ENCODE measurements around the gene GABRE.

Gene GABRE, protein sequence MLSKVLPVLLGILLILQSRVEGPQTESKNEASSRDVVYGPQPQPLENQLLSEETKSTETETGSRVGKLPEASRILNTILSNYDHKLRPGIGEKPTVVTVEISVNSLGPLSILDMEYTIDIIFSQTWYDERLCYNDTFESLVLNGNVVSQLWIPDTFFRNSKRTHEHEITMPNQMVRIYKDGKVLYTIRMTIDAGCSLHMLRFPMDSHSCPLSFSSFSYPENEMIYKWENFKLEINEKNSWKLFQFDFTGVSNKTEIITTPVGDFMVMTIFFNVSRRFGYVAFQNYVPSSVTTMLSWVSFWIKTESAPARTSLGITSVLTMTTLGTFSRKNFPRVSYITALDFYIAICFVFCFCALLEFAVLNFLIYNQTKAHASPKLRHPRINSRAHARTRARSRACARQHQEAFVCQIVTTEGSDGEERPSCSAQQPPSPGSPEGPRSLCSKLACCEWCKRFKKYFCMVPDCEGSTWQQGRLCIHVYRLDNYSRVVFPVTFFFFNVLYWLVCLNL
- total RNA-seq = 0 reads per million in 3 donors

DNA sequence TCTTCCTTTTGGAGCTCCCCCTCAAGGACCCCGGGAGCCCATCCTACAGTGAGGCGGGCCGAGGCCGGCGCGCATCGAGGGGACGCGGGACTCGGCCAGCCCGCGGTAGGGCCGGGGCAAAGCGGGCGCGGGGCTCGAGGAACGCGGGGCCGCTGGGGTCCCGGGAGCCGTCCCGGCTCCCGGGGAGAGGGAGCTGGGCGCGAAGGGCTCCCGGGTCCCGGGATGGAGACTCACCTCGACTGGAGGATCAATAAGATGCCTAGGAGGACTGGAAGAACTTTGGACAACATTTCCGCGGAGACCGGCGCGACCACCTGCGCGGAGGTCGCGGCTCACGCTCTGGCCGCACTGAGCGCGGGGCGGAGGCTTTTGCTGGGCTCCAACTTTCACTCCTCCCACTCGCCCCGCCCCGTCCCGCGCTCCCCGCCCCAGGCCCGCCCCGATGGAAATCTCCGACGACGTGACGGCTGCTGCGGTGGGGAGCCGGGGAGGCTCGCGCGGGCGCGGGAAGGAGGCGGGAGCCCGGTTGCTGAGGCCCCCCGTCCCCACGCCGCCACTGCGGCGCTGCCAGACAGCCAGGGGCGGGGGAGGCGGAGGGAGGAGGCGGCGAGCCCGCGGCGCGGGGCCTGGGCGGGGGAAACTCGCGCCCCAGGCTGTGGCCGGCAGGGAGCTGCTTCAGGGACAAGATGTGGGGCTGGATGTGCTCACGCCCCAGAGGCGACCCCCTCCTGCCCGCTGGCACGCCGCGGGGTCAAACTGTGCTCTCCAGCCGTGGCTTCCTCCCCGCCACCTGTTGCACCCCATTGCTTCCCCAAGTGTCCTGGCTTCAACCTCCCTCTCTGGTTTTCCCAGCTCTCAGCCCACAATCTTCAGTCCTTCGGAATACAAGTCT, at the start of gene GABRE:
TSS of gene GABRE (minus strand) at position 341 of the 892 bp plus-strand sequence. CDS start at position 290, 51 bp downstream.
- no peaks in the 10 kb centered on the region for H3K36me3 ChIP-seq (ENCODE audit: control insufficient read depth, insufficient read depth, low read length)
- DNase-seq = no peak
- no peak within 1 kb of the TSS for H3K4me3 ChIP-seq (ENCODE audit: insufficient read depth, low read depth, low read length, poor library complexity, severe bottlenecking)
- no peak within 1 kb of the TSS for H3K27ac ChIP-seq (ENCODE audit: insufficient read depth, low read length, poor library complexity, severe bottlenecking)
- H3K9me3 ChIP-seq (ENCODE audit: control insufficient read depth, low read length) = no peaks in the 10 kb centered on the region
- H3K4me1 ChIP-seq (ENCODE audit: control insufficient read depth, insufficient read depth, low read length, poor library complexity, severe bottlenecking) = no peaks in the 10 kb centered on the region
- H3K27me3 ChIP-seq (replicated peaks; ENCODE audit: control insufficient read depth, insufficient read depth, low read length, poor library complexity, severe bottlenecking) = peaks cover 7% of the 10 kb centered on the region

- H3K36me3 ChIP-seq (ENCODE audit: control insufficient read depth, insufficient read depth, low read length) = no peaks in the 10 kb centered on the region
- no peaks in the 10 kb centered on the region for H3K4me1 ChIP-seq (ENCODE audit: control insufficient read depth, insufficient read depth, low read length, poor library complexity, severe bottlenecking)
- no peak overlapping the region for H3K27ac ChIP-seq (ENCODE audit: insufficient read depth, low read length, poor library complexity, severe bottlenecking)
- no peaks in the 10 kb centered on the region for H3K9me3 ChIP-seq (ENCODE audit: control insufficient read depth, low read length)
- H3K4me3 ChIP-seq (ENCODE audit: insufficient read depth, low read depth, low read length, poor library complexity, severe bottlenecking) = no peak overlapping the region
- no peaks in the 10 kb centered on the region for H3K27me3 ChIP-seq (replicated peaks; ENCODE audit: control insufficient read depth, insufficient read depth, low read length, poor library complexity, severe bottlenecking)
- DNase-seq = no peak
Observed at GRCh38 chrX:152020888-152021287, 46.4 kb upstream of the GABRE start.

- H3K27ac ChIP-seq (ENCODE audit: insufficient read depth, low read length, poor library complexity, severe bottlenecking) = no peak overlapping the region
- no peaks in the 10 kb centered on the region for H3K4me1 ChIP-seq (ENCODE audit: control insufficient read depth, insufficient read depth, low read length, poor library complexity, severe bottlenecking)
- H3K36me3 ChIP-seq (ENCODE audit: control insufficient read depth, insufficient read depth, low read length) = no peaks in the 10 kb centered on the region
- no peaks in the 10 kb centered on the region for H3K9me3 ChIP-seq (ENCODE audit: control insufficient read depth, low read length)
- H3K4me3 ChIP-seq (ENCODE audit: insufficient read depth, low read depth, low read length, poor library complexity, severe bottlenecking) = no peak overlapping the region
- no peaks in the 10 kb centered on the region for H3K27me3 ChIP-seq (replicated peaks; ENCODE audit: control insufficient read depth, insufficient read depth, low read length, poor library complexity, severe bottlenecking)
- no peak for DNase-seq
Observed at GRCh38 chrX:151999813-152000212, 25.3 kb upstream of the GABRE start.

GRCh38 chrX:151997539-151997938, 23.1 kb upstream of the GABRE start:
- no peak overlapping the region for H3K4me3 ChIP-seq (ENCODE audit: insufficient read depth, low read depth, low read length, poor library complexity, severe bottlenecking)
- H3K9me3 ChIP-seq (ENCODE audit: control insufficient read depth, low read length) = no peaks in the 10 kb centered on the region
- H3K27ac ChIP-seq (ENCODE audit: insufficient read depth, low read length, poor library complexity, severe bottlenecking) = no peak overlapping the region
- H3K36me3 ChIP-seq (ENCODE audit: control insufficient read depth, insufficient read depth, low read length) = no peaks in the 10 kb centered on the region
- no peaks in the 10 kb centered on the region for H3K4me1 ChIP-seq (ENCODE audit: control insufficient read depth, insufficient read depth, low read length, poor library complexity, severe bottlenecking)
- DNase-seq = no peak
- no peaks in the 10 kb centered on the region for H3K27me3 ChIP-seq (replicated peaks; ENCODE audit: control insufficient read depth, insufficient read depth, low read length, poor library complexity, severe bottlenecking)

GRCh38 chrX:151996347-151996746, 21.9 kb upstream of the GABRE start:
- DNase-seq = no peak

GRCh38 chrX:151994476-151994875, 20.0 kb upstream of the GABRE start:
- H3K4me1 ChIP-seq (ENCODE audit: control insufficient read depth, insufficient read depth, low read length, poor library complexity, severe bottlenecking) = no peaks in the 10 kb centered on the region
- no peak overlapping the region for H3K27ac ChIP-seq (ENCODE audit: insufficient read depth, low read length, poor library complexity, severe bottlenecking)
- H3K36me3 ChIP-seq (ENCODE audit: control insufficient read depth, insufficient read depth, low read length) = no peaks in the 10 kb centered on the region
- no peaks in the 10 kb centered on the region for H3K27me3 ChIP-seq (replicated peaks; ENCODE audit: control insufficient read depth, insufficient read depth, low read length, poor library complexity, severe bottlenecking)
- DNase-seq = no peak
- no peak overlapping the region for H3K4me3 ChIP-seq (ENCODE audit: insufficient read depth, low read depth, low read length, poor library complexity, severe bottlenecking)
- H3K9me3 ChIP-seq (ENCODE audit: control insufficient read depth, low read length) = no peaks in the 10 kb centered on the region

More at GRCh38 chrX:151996347-151996746, 21.9 kb upstream of the GABRE start:
- Histone ChIP-seq H3K36me3 (ENCODE audit: control insufficient read depth, insufficient read depth, low read length) (no peaks in the 10 kb centered on the region), H3K4me3 (ENCODE audit: insufficient read depth, low read depth, low read length, poor library complexity, severe bottlenecking) (no peak overlapping the region), H3K27me3 (replicated peaks; ENCODE audit: control insufficient read depth, insufficient read depth, low read length, poor library complexity, severe bottlenecking) (no peaks in the 10 kb centered on the region), H3K27ac (ENCODE audit: insufficient read depth, low read length, poor library complexity, severe bottlenecking) (no peak overlapping the region), H3K9me3 (ENCODE audit: control insufficient read depth, low read length) (no peaks in the 10 kb centered on the region), H3K4me1 (ENCODE audit: control insufficient read depth, insufficient read depth, low read length, poor library complexity, severe bottlenecking) (no peaks in the 10 kb centered on the region)

DNA sequence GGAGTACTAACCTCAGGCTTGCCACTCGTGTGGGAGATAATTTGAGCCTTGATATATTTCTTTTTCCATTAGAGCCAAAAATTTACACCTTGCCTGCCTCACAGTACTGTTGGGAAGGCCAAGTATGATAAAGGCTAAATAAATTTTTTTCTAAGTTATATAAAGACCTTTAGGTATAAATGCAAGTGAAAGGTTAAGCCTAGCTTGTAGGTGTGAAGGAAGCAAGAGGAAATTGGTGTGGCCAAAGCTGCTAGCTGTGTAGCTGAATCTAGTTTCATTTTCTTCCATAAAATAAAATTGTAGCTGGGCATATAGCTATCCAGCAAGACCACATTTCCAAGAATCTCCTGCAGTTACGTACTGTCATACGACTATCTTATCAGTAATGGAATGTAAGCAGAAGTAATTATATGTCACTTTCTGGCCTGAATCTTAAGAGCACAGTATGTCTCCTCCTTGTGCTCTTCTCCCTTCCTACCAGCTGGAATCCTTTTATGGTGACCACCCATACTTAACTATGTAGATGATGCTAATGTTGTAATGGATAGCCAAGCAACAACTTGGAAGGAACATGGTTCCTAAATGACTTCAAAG, 14.3 kb upstream of the GABRE start:
- no peak overlapping the region for H3K4me3 ChIP-seq (ENCODE audit: insufficient read depth, low read depth, low read length, poor library complexity, severe bottlenecking)
- no peak for DNase-seq
- no peaks in the 10 kb centered on the region for H3K4me1 ChIP-seq (ENCODE audit: control insufficient read depth, insufficient read depth, low read length, poor library complexity, severe bottlenecking)
- no peak overlapping the region for H3K27ac ChIP-seq (ENCODE audit: insufficient read depth, low read length, poor library complexity, severe bottlenecking)
- no peaks in the 10 kb centered on the region for H3K36me3 ChIP-seq (ENCODE audit: control insufficient read depth, insufficient read depth, low read length)
- H3K9me3 ChIP-seq (ENCODE audit: control insufficient read depth, low read length) = no peaks in the 10 kb centered on the region
- H3K27me3 ChIP-seq (replicated peaks; ENCODE audit: control insufficient read depth, insufficient read depth, low read length, poor library complexity, severe bottlenecking) = no peaks in the 10 kb centered on the region

GRCh38 chrX:151987108-151987507, 12.6 kb upstream of the GABRE start:
- no peaks in the 10 kb centered on the region for H3K27me3 ChIP-seq (replicated peaks; ENCODE audit: control insufficient read depth, insufficient read depth, low read length, poor library complexity, severe bottlenecking)
- H3K9me3 ChIP-seq (ENCODE audit: control insufficient read depth, low read length) = no peaks in the 10 kb centered on the region
- H3K36me3 ChIP-seq (ENCODE audit: control insufficient read depth, insufficient read depth, low read length) = no peaks in the 10 kb centered on the region
- H3K27ac ChIP-seq (ENCODE audit: insufficient read depth, low read length, poor library complexity, severe bottlenecking) = no peak overlapping the region
- DNase-seq = no peak
- H3K4me3 ChIP-seq (ENCODE audit: insufficient read depth, low read depth, low read length, poor library complexity, severe bottlenecking) = no peak overlapping the region
- no peaks in the 10 kb centered on the region for H3K4me1 ChIP-seq (ENCODE audit: control insufficient read depth, insufficient read depth, low read length, poor library complexity, severe bottlenecking)

GRCh38 chrX:151985955-151986354, 11.5 kb upstream of the GABRE start:
- Histone ChIP-seq H3K36me3 (ENCODE audit: control insufficient read depth, insufficient read depth, low read length) (no peaks in the 10 kb centered on the region), H3K4me1 (ENCODE audit: control insufficient read depth, insufficient read depth, low read length, poor library complexity, severe bottlenecking) (no peaks in the 10 kb centered on the region), H3K27ac (ENCODE audit: insufficient read depth, low read length, poor library complexity, severe bottlenecking) (no peak overlapping the region), H3K4me3 (ENCODE audit: insufficient read depth, low read depth, low read length, poor library complexity, severe bottlenecking) (no peak overlapping the region), H3K27me3 (replicated peaks; ENCODE audit: control insufficient read depth, insufficient read depth, low read length, poor library complexity, severe bottlenecking) (no peaks in the 10 kb centered on the region), H3K9me3 (ENCODE audit: control insufficient read depth, low read length) (no peaks in the 10 kb centered on the region)
- DNase-seq = no peak
